Measurements from ENCODE around the gene NACA. TPM values are rescaled to one million over a fixed set of nuclear protein-coding genes. Genes with fewer than 3 reads are reported as not detected.

Gene NACA
- total RNA-seq, 1 experiment from 2014 or later: 1,420 TPM

DNA sequence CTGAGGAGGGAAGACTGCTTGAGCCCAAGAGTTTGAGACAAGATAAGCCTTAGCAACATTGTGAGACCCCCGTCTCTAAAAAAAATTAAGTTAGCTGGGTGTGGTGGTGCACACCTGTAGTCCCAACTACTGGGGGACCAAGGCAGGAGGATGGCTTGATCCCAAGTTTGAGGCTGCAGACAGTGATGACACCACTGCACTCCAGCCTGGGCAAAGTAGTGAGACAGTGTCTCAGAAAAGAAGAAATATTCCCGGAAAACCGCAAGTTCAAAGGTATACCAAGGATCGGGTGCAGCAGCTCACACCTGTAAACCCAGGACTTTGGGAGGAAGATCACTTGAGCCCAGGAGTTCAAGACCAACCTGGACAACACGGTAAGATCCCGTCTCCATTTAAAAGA lies 42.8 kb downstream of the NACA start:
- TF ChIP-seq EZH2phosphoT487 (IDR thresholded peaks at IDR 0.05; ENCODE audit: borderline replicate concordance, low read length): no peak
- no peak for TF ChIP-seq EZH2 (IDR thresholded peaks at IDR 0.05; ENCODE audit: low read length, unreplicated experiment)
- TF ChIP-seq, protein P1, sequence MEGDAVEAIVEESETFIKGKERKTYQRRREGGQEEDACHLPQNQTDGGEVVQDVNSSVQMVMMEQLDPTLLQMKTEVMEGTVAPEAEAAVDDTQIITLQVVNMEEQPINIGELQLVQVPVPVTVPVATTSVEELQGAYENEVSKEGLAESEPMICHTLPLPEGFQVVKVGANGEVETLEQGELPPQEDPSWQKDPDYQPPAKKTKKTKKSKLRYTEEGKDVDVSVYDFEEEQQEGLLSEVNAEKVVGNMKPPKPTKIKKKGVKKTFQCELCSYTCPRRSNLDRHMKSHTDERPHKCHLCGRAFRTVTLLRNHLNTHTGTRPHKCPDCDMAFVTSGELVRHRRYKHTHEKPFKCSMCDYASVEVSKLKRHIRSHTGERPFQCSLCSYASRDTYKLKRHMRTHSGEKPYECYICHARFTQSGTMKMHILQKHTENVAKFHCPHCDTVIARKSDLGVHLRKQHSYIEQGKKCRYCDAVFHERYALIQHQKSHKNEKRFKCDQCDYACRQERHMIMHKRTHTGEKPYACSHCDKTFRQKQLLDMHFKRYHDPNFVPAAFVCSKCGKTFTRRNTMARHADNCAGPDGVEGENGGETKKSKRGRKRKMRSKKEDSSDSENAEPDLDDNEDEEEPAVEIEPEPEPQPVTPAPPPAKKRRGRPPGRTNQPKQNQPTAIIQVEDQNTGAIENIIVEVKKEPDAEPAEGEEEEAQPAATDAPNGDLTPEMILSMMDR (conservative IDR thresholded peaks at IDR 0.05; ENCODE audit: low read depth, low read length): no peak
- Histone ChIP-seq H3K79me2 (ENCODE audit: low read length) (peaks cover 100% of the 10 kb centered on the region), H3K9ac (ENCODE audit: low read length) (no peak overlapping the region), H3K4me1 (ENCODE audit: insufficient read depth, low read length) (peaks cover 11% of the 10 kb centered on the region; the same call in 1 of the 2 replicates), H2AFZ (ENCODE audit: low read length) (no peak overlapping the region), H3K27ac (ENCODE audit: low read length) (no peak overlapping the region), H3K4me2 (ENCODE audit: low read length) (peak overlapping the region; percentile 94; the same call in 1 of the 2 replicates), H4K20me1 (ENCODE audit: low read length) (peaks cover 81% of the 10 kb centered on the region), H3K9me2 (replicated peaks; ENCODE audit: low read length) (no peaks in the 10 kb centered on the region), H3K9me3 (ENCODE audit: low read length) (no peaks in the 10 kb centered on the region), H3K4me3 (ENCODE audit: low read length) (no peak overlapping the region), H3K27me3 (ENCODE audit: low read length) (no peaks in the 10 kb centered on the region), H3F3A (ENCODE audit: low read length, unreplicated experiment) (peaks cover 12% of the 10 kb centered on the region), H3K36me3 (ENCODE audit: low read depth, low read length) (peaks cover 46% of the 10 kb centered on the region)
- ChIA-PET CTCF (no interaction called here), POLR2A (ENCODE audit: unreplicated experiment) (no interaction called here)
- DNase-seq: no peak
- intact Hi-C loops (cut with micrococcal nuclease): no loop called here
- no TSS peak for BruUV-seq (replicated peaks)
- ATAC-seq: no peak

DNA sequence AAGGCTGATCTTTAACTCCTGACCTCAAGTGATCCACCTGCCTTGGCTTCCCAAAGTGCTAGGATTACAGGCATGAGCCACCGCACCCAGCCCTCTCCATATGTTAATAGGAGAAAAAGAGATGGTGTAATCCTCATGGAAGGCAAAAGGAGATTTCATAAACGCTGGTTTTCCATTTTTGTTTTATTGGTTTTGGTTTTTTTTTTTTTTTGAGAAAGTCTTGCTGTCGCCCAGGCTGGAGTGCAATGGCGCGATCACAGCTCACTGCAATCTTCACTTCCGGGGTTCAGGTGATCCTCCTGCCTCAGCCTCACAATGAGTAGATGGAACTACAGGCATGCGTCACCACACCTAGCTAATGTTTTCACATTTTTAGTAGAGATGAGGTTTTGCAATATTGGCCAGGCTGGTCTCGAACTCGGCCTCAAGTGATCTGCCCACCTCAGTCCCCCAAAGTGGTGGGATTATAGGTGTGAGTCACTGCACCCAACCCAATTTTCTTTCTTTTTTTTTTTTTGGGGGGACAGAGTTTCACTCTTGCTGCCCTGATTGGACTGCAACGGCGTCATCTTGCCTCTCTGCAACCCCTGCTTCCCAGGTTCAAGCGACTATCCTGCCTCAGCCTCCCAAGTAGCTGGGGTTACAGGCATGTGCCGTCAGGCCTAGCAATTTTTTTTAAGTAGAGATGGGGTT lies 45.1 kb downstream of the NACA start:
- H3K4me2 ChIP-seq (ENCODE audit: low read length): no peak overlapping the region
- BruUV-seq (replicated peaks): no TSS peak
- peaks cover 14% of the 10 kb centered on the region for H3F3A ChIP-seq (ENCODE audit: low read length, unreplicated experiment)
- H3K79me2 ChIP-seq (ENCODE audit: low read length): peaks cover 100% of the 10 kb centered on the region
- H3K36me3 ChIP-seq (ENCODE audit: low read depth, low read length): peaks cover 40% of the 10 kb centered on the region
- ATAC-seq: no peak
- H3K4me3 ChIP-seq (ENCODE audit: low read length): no peak overlapping the region
- no peaks in the 10 kb centered on the region for H3K9me2 ChIP-seq (replicated peaks; ENCODE audit: low read length)
- H3K27me3 ChIP-seq (ENCODE audit: low read length): no peaks in the 10 kb centered on the region
- H3K27ac ChIP-seq (ENCODE audit: low read length): no peak overlapping the region
- TF ChIP-seq EZH2phosphoT487 (IDR thresholded peaks at IDR 0.05; ENCODE audit: borderline replicate concordance, low read length): no peak
- TF ChIP-seq, protein P1 (conservative IDR thresholded peaks at IDR 0.05; ENCODE audit: low read depth, low read length): no peak
- no peak for TF ChIP-seq EZH2 (IDR thresholded peaks at IDR 0.05; ENCODE audit: low read length, unreplicated experiment)
- no peak overlapping the region for H2AFZ ChIP-seq (ENCODE audit: low read length)
- POLR2A ChIA-PET (ENCODE audit: unreplicated experiment): no interaction called here
- no peak overlapping the region for H3K9ac ChIP-seq (ENCODE audit: low read length)
- DNase-seq: no peak
- intact Hi-C loops (cut with micrococcal nuclease): no loop called here
- H3K4me1 ChIP-seq (ENCODE audit: insufficient read depth, low read length): peaks cover 11% of the 10 kb centered on the region; the same call in 1 of the 2 replicates
- CTCF ChIA-PET: no interaction called here
- no peaks in the 10 kb centered on the region for H3K9me3 ChIP-seq (ENCODE audit: low read length)
- H4K20me1 ChIP-seq (ENCODE audit: low read length): peaks cover 78% of the 10 kb centered on the region

DNA sequence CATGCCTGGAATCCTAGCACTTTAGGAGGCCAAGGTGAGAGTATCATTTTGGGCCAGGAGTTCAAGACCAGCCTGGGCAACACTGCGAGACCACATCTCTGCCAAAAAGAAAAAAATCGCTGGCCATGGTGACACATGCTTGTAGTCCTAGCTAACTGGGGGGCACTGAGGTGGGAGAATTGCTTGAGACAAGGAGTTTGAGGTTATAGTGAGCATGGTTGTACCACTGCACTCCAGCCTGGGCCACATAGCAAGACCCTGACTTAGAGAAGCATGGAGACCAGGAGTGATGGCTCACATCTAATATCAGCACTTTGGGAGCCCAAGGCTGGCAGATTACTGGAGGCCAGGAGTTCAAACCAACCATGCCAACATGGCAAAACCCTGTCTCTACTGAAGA lies 46.2 kb downstream of the NACA start:
- CTCF ChIA-PET: no interaction called here
- H3K4me2 ChIP-seq (ENCODE audit: low read length): no peak overlapping the region
- H3K9me3 ChIP-seq (ENCODE audit: low read length): no peaks in the 10 kb centered on the region
- intact Hi-C loops (cut with micrococcal nuclease): no loop called here
- TF ChIP-seq EZH2 (IDR thresholded peaks at IDR 0.05; ENCODE audit: low read length, unreplicated experiment) (no peak), EZH2phosphoT487 (IDR thresholded peaks at IDR 0.05; ENCODE audit: borderline replicate concordance, low read length) (no peak)
- TF ChIP-seq, protein P1 (conservative IDR thresholded peaks at IDR 0.05; ENCODE audit: low read depth, low read length): no peak
- H3K27ac ChIP-seq (ENCODE audit: low read length): no peak overlapping the region
- H3K4me1 ChIP-seq (ENCODE audit: insufficient read depth, low read length): peaks cover 11% of the 10 kb centered on the region; the same call in 1 of the 2 replicates
- no peak overlapping the region for H3K9ac ChIP-seq (ENCODE audit: low read length)
- H3K4me3 ChIP-seq (ENCODE audit: low read length): no peak overlapping the region
- H3K27me3 ChIP-seq (ENCODE audit: low read length): no peaks in the 10 kb centered on the region
- no TSS peak for BruUV-seq (replicated peaks)
- no peak overlapping the region for H2AFZ ChIP-seq (ENCODE audit: low read length)
- peaks cover 71% of the 10 kb centered on the region for H4K20me1 ChIP-seq (ENCODE audit: low read length)
- H3K9me2 ChIP-seq (replicated peaks; ENCODE audit: low read length): no peaks in the 10 kb centered on the region
- POLR2A ChIA-PET (ENCODE audit: unreplicated experiment): no interaction called here
- H3K36me3 ChIP-seq (ENCODE audit: low read depth, low read length): peaks cover 40% of the 10 kb centered on the region
- ATAC-seq (no peak), DNase-seq (no peak)
- peaks cover 99% of the 10 kb centered on the region for H3K79me2 ChIP-seq (ENCODE audit: low read length)
- H3F3A ChIP-seq (ENCODE audit: low read length, unreplicated experiment): peaks cover 14% of the 10 kb centered on the region

Measured in PC-3 (cell line).